Effector CD4-positive, alpha-beta T cell (primary cell): ENCODE measurements around the gene BTF3L4.

ENCODE experiments used
- DNase-seq: peaks from one replicate; pipeline ENCODE4 v3.0.0-alpha.2; 2020

The BTF3L4 gene

DNA sequence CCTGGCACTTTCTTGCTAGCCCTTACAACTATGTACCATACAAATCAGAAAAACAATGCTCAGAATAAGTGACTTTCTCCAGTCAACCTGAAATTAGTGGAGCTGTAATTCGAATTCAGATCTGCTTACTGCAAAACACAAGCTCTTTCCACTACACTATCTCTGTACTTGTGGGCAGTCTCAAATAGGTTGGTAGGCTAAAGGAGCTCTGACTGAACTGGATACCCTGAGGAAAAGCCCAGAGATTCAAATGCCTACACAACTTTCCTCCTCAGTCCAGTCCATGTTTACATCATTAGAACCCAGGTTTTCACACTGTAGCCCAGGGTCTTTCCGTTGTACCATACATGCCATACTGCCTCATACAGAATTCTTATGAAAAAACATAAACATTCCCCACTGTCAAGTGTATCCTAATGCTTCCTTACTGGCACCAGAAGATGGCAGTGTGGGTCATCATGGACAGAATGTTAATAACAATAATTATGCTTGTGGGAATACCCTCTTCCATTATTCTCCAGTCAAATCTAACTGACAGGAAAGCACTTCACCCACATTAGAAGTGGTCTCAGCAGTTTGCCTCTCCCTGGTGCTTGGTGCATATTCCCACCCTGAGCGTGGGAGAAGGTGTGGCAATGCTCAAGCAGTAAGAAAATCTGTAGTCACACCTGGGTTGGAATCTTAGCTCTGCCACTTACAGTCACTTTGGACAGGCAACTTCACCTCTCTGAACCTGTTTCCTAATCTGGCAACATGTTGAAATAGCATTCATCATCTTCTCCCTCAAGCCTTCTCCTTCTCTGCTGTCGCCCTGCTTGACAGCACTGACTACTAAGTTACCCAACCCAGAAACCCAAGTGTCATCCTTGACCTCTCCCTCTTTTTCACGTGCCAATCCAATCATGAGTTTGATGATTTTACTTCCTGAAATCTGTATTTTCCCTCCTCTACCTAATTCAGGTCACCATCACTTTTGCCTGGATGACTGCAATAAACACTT is 71.4 kb downstream of the BTF3L4 start:
- no peak for DNase-seq

DNA sequence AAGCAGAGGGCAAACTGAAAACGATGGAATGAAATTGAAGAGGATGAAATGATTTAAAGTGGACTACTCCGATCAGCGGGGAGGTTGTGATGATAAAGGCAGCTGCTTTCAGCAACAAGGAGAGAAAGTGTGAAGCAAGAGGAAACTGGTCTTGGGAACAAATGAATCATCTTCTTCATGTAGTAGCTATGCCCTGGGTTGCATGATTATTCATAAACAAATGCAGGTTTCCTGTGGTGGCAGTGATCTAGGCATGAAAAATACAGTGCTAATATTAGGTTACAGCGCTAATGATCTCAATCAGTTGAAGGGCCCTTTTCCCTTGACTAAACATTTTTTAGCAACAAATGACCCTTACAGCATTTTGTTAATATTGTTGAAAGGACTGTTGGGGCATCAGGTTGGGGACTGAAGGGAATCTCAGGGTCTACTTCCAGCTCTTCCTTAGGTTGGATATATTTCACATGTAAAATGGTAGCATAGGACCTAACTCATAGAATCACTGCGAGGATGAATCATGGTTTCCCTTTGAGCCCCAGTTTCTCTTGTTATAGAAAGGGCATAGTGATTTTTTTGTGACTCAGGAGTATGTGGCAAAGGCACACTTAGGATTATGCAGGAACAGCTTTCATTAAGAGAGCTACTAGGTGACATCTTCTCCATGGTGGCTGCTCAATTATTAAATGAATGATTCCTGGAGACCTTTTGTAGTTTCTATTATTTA is 83.9 kb downstream of the BTF3L4 start:
- DNase-seq, result no peak
